Tibial nerve (tissue), 3 donors: ENCODE measurements around the gene IZUMO4.

Experiments
- CTCF ChIP-seq, 5 experiments: fragments of 200-600 bp in 3 of 5; fragments of 450-650 bp in 2 of 5; sonication (generic) in 3 of 5; IDR thresholded peaks; one replicate each; pipeline ENCODE4 v1.5.1; 2016 to 2019; ENCODE audit warnings: antibody characterized with exemption in 5 of 5, mild to moderate bottlenecking in 3 of 5, moderate library complexity in 2 of 5
- POLR2A ChIP-seq, 2 donors: fragments of 450-650 bp; IDR thresholded peaks; one replicate each; pipeline ENCODE4 v1.6.1; 2017; ENCODE audit warnings: antibody characterized with exemption in 2 of 2, mild to moderate bottlenecking in 2 of 2, moderate library complexity in 2 of 2

DNA sequence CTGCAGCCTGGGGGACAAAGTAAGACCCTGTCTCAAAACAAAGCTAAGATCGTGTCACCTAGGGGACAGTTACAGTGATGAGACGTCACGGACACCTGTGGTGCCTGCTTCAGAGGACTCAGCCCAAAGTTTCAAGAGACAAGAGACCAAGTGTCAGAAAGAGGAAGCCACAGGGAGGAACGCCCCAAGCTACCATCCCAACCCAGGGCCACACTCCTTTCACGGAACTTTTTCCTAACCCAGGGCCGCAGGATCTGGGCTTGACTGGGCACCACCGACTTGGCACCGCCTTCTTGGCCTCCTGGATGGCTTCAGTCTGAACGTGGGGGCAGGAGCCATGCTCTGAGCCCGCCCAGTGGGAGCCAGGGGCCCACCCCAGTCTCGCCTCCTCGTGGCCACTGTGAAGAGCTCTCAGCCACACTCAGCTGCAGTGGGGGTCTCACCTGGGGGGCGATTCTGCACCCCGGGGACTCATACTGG is 9.1 kb upstream of the IZUMO4 start:
- TF ChIP-seq POLR2A (IDR thresholded peaks at IDR 0.05) (no peak), CTCF (IDR thresholded peaks at IDR 0.05) (no peak)
